CD14-positive monocyte (primary cell): ENCODE results near the gene ZSCAN32. TPM values are rescaled to one million over a fixed set of nuclear protein-coding genes. Genes with fewer than 3 reads are reported as not detected.

Source experiments
- DNase-seq, 3 donors: peaks; one replicate each; pipeline ENCODE4 v3.0.0-alpha.2; 2011 to 2022
- H2AFZ ChIP-seq: 2 replicates; pipeline ENCODE4 v1.6.0; 2012; ENCODE audit warnings: mild to moderate bottlenecking, low read depth, low read length, inconsistent platforms; ENCODE audit not compliant: insufficient read depth, poor library complexity, severe bottlenecking
- H3K27ac ChIP-seq, 2 donors: 1 replicate in 1 of 2; 2 replicates in 1 of 2; pipeline ENCODE4 v1.5.1; 2012 to 2013; ENCODE audit warnings: low read length in 2 of 2, control low read depth in 1 of 2, inconsistent platforms in 1 of 2, low read depth in 1 of 2, mild to moderate bottlenecking in 1 of 2
- H3K27me3 ChIP-seq, 2 donors: one replicate each; pipeline versions ENCODE4 v1.6.0 to v1.6.1; 2011 to 2013; ENCODE audit warnings: low read length in 2 of 2; ENCODE audit not compliant: control insufficient read depth in 2 of 2, insufficient read depth in 2 of 2
- H3K36me3 ChIP-seq, 2 donors: replicated peaks in 1 of 2; 1 replicate in 1 of 2; 2 replicates in 1 of 2; pipeline versions ENCODE4 v1.5.1 to v1.6.1; 2012 to 2013; ENCODE audit warnings: low read length in 2 of 2, control low read depth in 1 of 2, inconsistent platforms in 1 of 2, mild to moderate bottlenecking in 1 of 2; ENCODE audit not compliant: insufficient read depth in 2 of 2, control insufficient read depth in 1 of 2
- H3K4me1 ChIP-seq, 2 donors: 1 replicate in 1 of 2; 2 replicates in 1 of 2; pipeline versions ENCODE4 v1.5.1 to v1.6.1; 2012 to 2013; ENCODE audit warnings: low read length in 2 of 2, control low read depth in 1 of 2, inconsistent platforms in 1 of 2, mild to moderate bottlenecking in 1 of 2, moderate library complexity in 1 of 2; ENCODE audit not compliant: insufficient read depth in 2 of 2, control insufficient read depth in 1 of 2
- H3K4me2 ChIP-seq: replicated peaks from 2 replicates; pipeline ENCODE3; 2012; ENCODE audit warnings: low read length, moderate library complexity, mild to moderate bottlenecking; ENCODE audit not compliant: poor library complexity, severe bottlenecking; ENCODE audit errors: extremely low read depth
- H3K4me3 ChIP-seq, 3 experiments: fragments of 200-600 bp in 1 of 3; sonication (generic) in 1 of 3; replicated peaks in 1 of 3; 1 replicate in 2 of 3; 2 replicates in 1 of 3; pipeline ENCODE4 v1.5.1; 2011 to 2013; ENCODE audit warnings: low read length in 3 of 3, mild to moderate bottlenecking in 3 of 3, control low read depth in 2 of 3, low read depth in 2 of 3, inconsistent platforms in 1 of 3, moderate library complexity in 1 of 3
- H3K79me2 ChIP-seq: 2 replicates; pipeline ENCODE4 v1.6.0; 2012; ENCODE audit warnings: mild to moderate bottlenecking, control low read depth, inconsistent platforms, low read length, moderate library complexity; ENCODE audit not compliant: insufficient read depth
- H3K9ac ChIP-seq: 2 replicates; pipeline ENCODE4 v1.6.0; 2017; ENCODE audit warnings: low read length, mild to moderate bottlenecking; ENCODE audit not compliant: insufficient read depth, poor library complexity, severe bottlenecking
- H3K9me3 ChIP-seq, 2 donors: replicated peaks in 1 of 2; 1 replicate in 1 of 2; 2 replicates in 1 of 2; pipeline versions ENCODE4 v1.5.1 to v1.6.1; 2012 to 2013; ENCODE audit warnings: low read length in 2 of 2, control low read depth in 1 of 2; ENCODE audit not compliant: control insufficient read depth in 1 of 2, insufficient read depth in 1 of 2
- H4K20me1 ChIP-seq: 2 replicates; pipeline ENCODE4 v1.6.0; 2012; ENCODE audit warnings: mild to moderate bottlenecking, low read length, control low read depth, moderate library complexity; ENCODE audit not compliant: insufficient read depth
- H3K27ac Mint-ChIP-seq, 7 donors: one replicate each; pipeline ENCODE4 v1.8.0; 2020; ENCODE audit warnings: mild to moderate bottlenecking in 7 of 7, mixed read lengths in 7 of 7, moderate library complexity in 6 of 7, inconsistent platforms in 2 of 7
- H3K27me3 Mint-ChIP-seq, 3 donors: one replicate each; pipeline ENCODE4 v1.8.0; 2021 to 2022; ENCODE audit warnings: low read depth in 3 of 3, mild to moderate bottlenecking in 3 of 3, mixed read lengths in 3 of 3, moderate library complexity in 3 of 3, inconsistent platforms in 1 of 3
- H3K36me3 Mint-ChIP-seq, 2 donors: one replicate each; pipeline ENCODE4 v1.8.0; 2020; ENCODE audit warnings: mixed read lengths in 2 of 2, inconsistent platforms in 1 of 2, mild to moderate bottlenecking in 1 of 2
- H3K4me1 Mint-ChIP-seq: one replicate; pipeline ENCODE4 v1.8.0; 2020; ENCODE audit warnings: mild to moderate bottlenecking, mixed read lengths
- H3K4me3 Mint-ChIP-seq, 2 donors: one replicate each; pipeline ENCODE4 v1.8.0; 2020; ENCODE audit warnings: mild to moderate bottlenecking in 2 of 2, mixed read lengths in 2 of 2, moderate library complexity in 1 of 2
- H3K9me3 Mint-ChIP-seq, 7 donors: one replicate each; pipeline ENCODE4 v1.8.0; 2020 to 2022; ENCODE audit warnings: mixed read lengths in 7 of 7, mild to moderate bottlenecking in 6 of 7, moderate library complexity in 6 of 7, inconsistent platforms in 2 of 7
- WGBS: methylation state at CpG from one replicate; pipeline ENCODE4 v1.1.5; 2013; ENCODE audit warnings: missing lambda C conversion rate; ENCODE audit not compliant: insufficient coverage; 5-methylcytosine and 5-hydroxymethylcytosine counted together
- intact Hi-C, 2 donors: fragments of 100-400 bp; cut with micrococcal nuclease; formaldehyde crosslinking; loops; one replicate each; pipeline versions ENCODE4 v1.15.0 to v1.15.1; 2023
- polyA plus RNA-seq, 3 donors: library from polyadenylated mRNA; depleted of rRNA in 1 of 3; unstranded in 2 of 3; stranded (reverse) in 1 of 3; fragments of 300-500 nt in 2 of 3; fragments of >200 nt in 1 of 3; fragmentation: Illumina TruSeq in 2 of 3; gene quantifications; 1 replicate in 2 of 3; 2 replicates in 1 of 3; pipeline ENCODE4 v1.2.3, GENCODE V29; 2012 to 2021
- TF ChIP-seq, protein P1 (sequence below): fragments of 200-600 bp; IDR thresholded peaks from one replicate; pipeline ENCODE4 v1.8.0; 2022; ENCODE audit warnings: antibody characterized with exemption, mild to moderate bottlenecking

The ZSCAN32 gene
- polyA plus RNA-seq, 3 donors = 5.7 to 7.7 (median 7.2) TPM

GRCh38 chr16:3383045-3383448, 17.8 kb downstream of the ZSCAN32 start:
- Histone ChIP-seq H3K4me1 (no peaks in the 10 kb centered on the region), H3K27ac (no peak overlapping the region), H4K20me1 (no peaks in the 10 kb centered on the region), H2AFZ (no peak overlapping the region), H3K79me2 (no peaks in the 10 kb centered on the region), H3K9ac (no peak overlapping the region), H3K4me3 (peak overlapping the region in 1 of 3 experiments; percentile 38), H3K36me3 (peaks cover 36 to 54% of the 10 kb centered on the region in 2 donors), H3K27me3 (no peaks in the 10 kb centered on the region), H3K4me2 (no peak overlapping the region), H3K9me3 (peaks cover 76 to 91% of the 10 kb centered on the region in 2 donors)
- Mint-ChIP-seq H3K36me3 (peaks cover 52 to 60% of the 10 kb centered on the region in 2 donors), H3K9me3 (peaks cover 71 to 93% (median 86%) of the 10 kb centered on the region in 7 donors), H3K27me3 (no peaks in the 10 kb centered on the region), H3K4me1 (no peaks in the 10 kb centered on the region), H3K4me3 (no peak overlapping the region), H3K27ac (no peak overlapping the region)
- TF ChIP-seq, protein P1, sequence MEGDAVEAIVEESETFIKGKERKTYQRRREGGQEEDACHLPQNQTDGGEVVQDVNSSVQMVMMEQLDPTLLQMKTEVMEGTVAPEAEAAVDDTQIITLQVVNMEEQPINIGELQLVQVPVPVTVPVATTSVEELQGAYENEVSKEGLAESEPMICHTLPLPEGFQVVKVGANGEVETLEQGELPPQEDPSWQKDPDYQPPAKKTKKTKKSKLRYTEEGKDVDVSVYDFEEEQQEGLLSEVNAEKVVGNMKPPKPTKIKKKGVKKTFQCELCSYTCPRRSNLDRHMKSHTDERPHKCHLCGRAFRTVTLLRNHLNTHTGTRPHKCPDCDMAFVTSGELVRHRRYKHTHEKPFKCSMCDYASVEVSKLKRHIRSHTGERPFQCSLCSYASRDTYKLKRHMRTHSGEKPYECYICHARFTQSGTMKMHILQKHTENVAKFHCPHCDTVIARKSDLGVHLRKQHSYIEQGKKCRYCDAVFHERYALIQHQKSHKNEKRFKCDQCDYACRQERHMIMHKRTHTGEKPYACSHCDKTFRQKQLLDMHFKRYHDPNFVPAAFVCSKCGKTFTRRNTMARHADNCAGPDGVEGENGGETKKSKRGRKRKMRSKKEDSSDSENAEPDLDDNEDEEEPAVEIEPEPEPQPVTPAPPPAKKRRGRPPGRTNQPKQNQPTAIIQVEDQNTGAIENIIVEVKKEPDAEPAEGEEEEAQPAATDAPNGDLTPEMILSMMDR = no peak
- intact Hi-C loops = no loop called here
- 98% methylated on average over 6 of the region's 10 CpGs for WGBS
- no peak for DNase-seq

GRCh38 chr16:3377917-3378316, 22.9 kb downstream of the ZSCAN32 start:
- Histone ChIP-seq H3K27ac (no peak overlapping the region), H3K9ac (no peak overlapping the region), H3K36me3 (peaks cover 6 to 14% of the 10 kb centered on the region in 2 donors), H3K79me2 (no peaks in the 10 kb centered on the region), H3K4me2 (no peak overlapping the region), H2AFZ (no peak overlapping the region), H3K9me3 (peaks cover 72 to 96% of the 10 kb centered on the region in 2 donors), H3K4me1 (no peaks in the 10 kb centered on the region), H3K27me3 (no peaks in the 10 kb centered on the region), H3K4me3 (no peak overlapping the region), H4K20me1 (no peaks in the 10 kb centered on the region)
- TF ChIP-seq, protein P1 = no peak
- H3K9me3 Mint-ChIP-seq = peaks cover 62 to 96% (median 82%) of the 10 kb centered on the region in 7 donors
- no peak overlapping the region for H3K4me3 Mint-ChIP-seq
- H3K27ac Mint-ChIP-seq = no peak overlapping the region
- H3K27me3 Mint-ChIP-seq = peaks cover 1 to 8% (median 4%) of the 10 kb centered on the region in 3 donors
- DNase-seq = no peak
- intact Hi-C loops = loop anchor here (5.0 to 10.0 kb wide), 2 partner anchors 61 to 63 kb away; no protein-coding TSS in a partner anchor
- no peaks in the 10 kb centered on the region for H3K4me1 Mint-ChIP-seq
- H3K36me3 Mint-ChIP-seq = peaks cover 11 to 16% of the 10 kb centered on the region in 2 donors
